Stomach (tissue), 9 donors: ENCODE results near the gene ANXA9. TPM values are rescaled to one million over a fixed set of nuclear protein-coding genes. Genes with fewer than 3 reads are reported as not detected.

Experiments
- DNase-seq, 2 donors: peaks; one replicate each; pipeline versions ENCODE4 v3.0.0 to v3.0.0-alpha.2; 2013 to 2019
- H3K27ac ChIP-seq, 5 donors: fragments of 200-600 bp in 4 of 5; sonication (generic) in 4 of 5; one replicate each; pipeline ENCODE4 v1.5.1; 2013 to 2019; ENCODE audit warnings: mild to moderate bottlenecking in 1 of 5, moderate library complexity in 1 of 5
- H3K27me3 ChIP-seq, 3 donors: fragments of 200-600 bp; sonication (generic); one replicate each; pipeline ENCODE4 v1.5.1; 2017 to 2019; ENCODE audit warnings: mixed run types in 1 of 3
- H3K36me3 ChIP-seq, 4 donors: fragments of 200-600 bp; sonication (generic); 1 replicate in 3 of 4; 2 replicates in 1 of 4; pipeline ENCODE4 v1.5.1; 2016 to 2019
- H3K4me1 ChIP-seq, 4 donors: fragments of 200-600 bp; sonication (generic); one replicate each; pipeline ENCODE4 v1.5.1; 2016 to 2019
- H3K4me3 ChIP-seq, 4 donors: fragments of 200-600 bp; sonication (generic) in 3 of 4; one replicate each; pipeline ENCODE4 v1.5.1; 2016 to 2019; ENCODE audit warnings: mild to moderate bottlenecking in 1 of 4
- H3K9me3 ChIP-seq, 4 donors: fragments of 200-600 bp; sonication (generic); one replicate each; pipeline ENCODE4 v1.5.1; 2016 to 2019
- CTCF ChIP-seq, 7 experiments: fragments of 450-650 bp in 4 of 7; fragments of 200-600 bp in 3 of 7; sonication (generic) in 3 of 7; IDR thresholded peaks; one replicate each; pipeline ENCODE4 v1.5.1; 2016 to 2019; ENCODE audit warnings: antibody characterized with exemption in 7 of 7, control low read depth in 2 of 7, mild to moderate bottlenecking in 1 of 7
- EP300 ChIP-seq: sonication (generic); formaldehyde crosslinking; IDR thresholded peaks from one replicate; pipeline ENCODE4 v1.6.1; 2017; ENCODE audit warnings: antibody characterized with exemption
- POLR2A ChIP-seq, 4 donors: fragments of 450-650 bp; IDR thresholded peaks; one replicate each; pipeline ENCODE4 v1.6.1; 2016; ENCODE audit warnings: antibody characterized with exemption in 4 of 4, control low read depth in 2 of 4, mild to moderate bottlenecking in 1 of 4, moderate library complexity in 1 of 4
- POLR2AphosphoS5 ChIP-seq, 3 donors: sonication (generic); formaldehyde crosslinking; IDR thresholded peaks; one replicate each; pipeline ENCODE4 v1.6.1; 2016; ENCODE audit warnings: antibody characterized with exemption in 3 of 3
- WGBS, 5 donors: extraction: QIAGEN DNeasy Blood & Tissue Kit in 3 of 5; methylation state at CpG; one replicate each; pipeline versions ENCODE4 v1.1.5 to v1.1.7; 2013 to 2018; 5-methylcytosine and 5-hydroxymethylcytosine counted together
- intact Hi-C: fragments of 100-400 bp; cut with DNase I; formaldehyde crosslinking; loops from one replicate; pipeline ENCODE4 v1.15.1; 2023; ENCODE audit warnings: low total_unique reads
- polyA plus RNA-seq, 3 donors: library from polyadenylated mRNA; stranded (reverse); fragments of 200-250 nt; gene quantifications; one replicate each; pipeline ENCODE4 v1.2.3, GENCODE V29; 2013
- total RNA-seq, 5 donors: library from RNA; depleted of rRNA; stranded (reverse); fragments of >200 nt; gene quantifications; one replicate each; pipeline versions ENCODE4 v1.1.0 to v1.2.3, GENCODE V29; 2014 to 2016
- donor health status: healthy with polysubstance abuse.
- donor health status: Bipolar disorder and iron deficiency.
- donor health status: healthy.

ANXA9 gene
- total and polyA plus RNA-seq, 8 donors: 0.44 to 0.63 (median 0.46) TPM; not detected in 5

GRCh38 chr1:151006327-151007052, 24.4 kb downstream of the ANXA9 start, which contains the start of gene MINDY1:
Gene MINDY1, minus strand, starts transcription at chr1:151006902. Its CDS starts 4,285 bp downstream, at chr1:151002617.
- Histone ChIP-seq H3K9me3 (no peaks in the 10 kb centered on the region), H3K4me3 (peak within 1 kb of the TSS; percentile 58 to 72 (median 63)), H3K36me3 (peaks cover 7 to 11% (median 9%) of the 10 kb centered on the region in 4 donors), H3K27me3 (no peaks in the 10 kb centered on the region), H3K27ac (peak within 1 kb of the TSS; percentile 89 to 92 (median 89)), H3K4me1 (peaks cover 40 to 89% (median 75%) of the 10 kb centered on the region in 4 donors)
- DNase-seq: peak; percentile 77 to 93
- TF ChIP-seq POLR2A (IDR thresholded peaks at IDR 0.05) (peak in 1 of 4 donors; percentile 27), POLR2AphosphoS5 (IDR thresholded peaks at IDR 0.05) (peak; percentile 68 to 94 (median 88)), CTCF (IDR thresholded peaks at IDR 0.05) (peak in 4 of 7 experiments; percentile 33 to 47 (median 42)), EP300 (no peak)
- intact Hi-C loops: no loop called here
- 1 to 3% (median 1%) methylated on average over 18 of the region's 18 CpGs for WGBS, 5 donors

GRCh38 chr1:151007853-151008243, 25.8 kb downstream of the ANXA9 start:
- Histone ChIP-seq H3K9me3 (no peaks in the 10 kb centered on the region), H3K4me1 (peaks cover 43 to 87% (median 74%) of the 10 kb centered on the region in 4 donors), H3K4me3 (peak overlapping the region; percentile 58 to 73 (median 69)), H3K36me3 (no peaks in the 10 kb centered on the region), H3K27ac (peak overlapping the region; percentile 78 to 92 (median 89)), H3K27me3 (no peaks in the 10 kb centered on the region)
- DNase-seq: no peak
- TF ChIP-seq EP300 (no peak), POLR2AphosphoS5 (IDR thresholded peaks at IDR 0.05) (no peak), CTCF (IDR thresholded peaks at IDR 0.05) (no peak)
- intact Hi-C loops: no loop called here
- 7 to 13% (median 10%) methylated on average over 4 of the region's 4 CpGs for WGBS, 5 donors

- TF ChIP-seq EP300 (no peak), POLR2A (IDR thresholded peaks at IDR 0.05) (no peak), CTCF (IDR thresholded peaks at IDR 0.05) (peak in 1 of 7 experiments; percentile 37), POLR2AphosphoS5 (IDR thresholded peaks at IDR 0.05) (peak; percentile 19 to 80 (median 44))
- H3K27ac ChIP-seq: peak within 1 kb of the TSS; percentile 89 to 92 (median 89)
- H3K9me3 ChIP-seq: no peaks in the 10 kb centered on the region
- peak; percentile 97 to 99 for DNase-seq
- H3K4me3 ChIP-seq: peak within 1 kb of the TSS; percentile 58 to 73 (median 69)
- peaks cover 43 to 87% (median 74%) of the 10 kb centered on the region in 4 donors for H3K4me1 ChIP-seq
- H3K27me3 ChIP-seq: no peaks in the 10 kb centered on the region
- no peaks in the 10 kb centered on the region for H3K36me3 ChIP-seq
- WGBS, 5 donors: 0 to 1% (median 0%) methylated on average over 39 to 69 of the region's 69 CpGs
- intact Hi-C loops: no loop called here
Observed at GRCh38 chr1:151008244-151009205, 26.4 kb downstream of the ANXA9 start, which contains the start of gene PRUNE1. Gene PRUNE1, plus strand, starts transcription at chr1:151008449. Its CDS starts 184 bp downstream, at chr1:151008633.

- TF ChIP-seq EP300: no peak
- H3K4me1 ChIP-seq: peaks cover 43 to 87% (median 74%) of the 10 kb centered on the region in 4 donors
- intact Hi-C loops: no loop called here
- H3K27me3 ChIP-seq: no peaks in the 10 kb centered on the region
- WGBS, 5 donors: 28 to 40% (median 38%) methylated on average over 3 of the region's 3 CpGs
- peak overlapping the region; percentile 58 to 73 (median 69) for H3K4me3 ChIP-seq
- H3K27ac ChIP-seq: peak overlapping the region; percentile 87 to 92 (median 89)
- no peaks in the 10 kb centered on the region for H3K36me3 ChIP-seq
- DNase-seq: no peak
- H3K9me3 ChIP-seq: no peaks in the 10 kb centered on the region
Observed at GRCh38 chr1:151009206-151009587, 27.1 kb downstream of the ANXA9 start.
